ENCODE results near the gene FAM216A.

Gene FAM216A

DNA sequence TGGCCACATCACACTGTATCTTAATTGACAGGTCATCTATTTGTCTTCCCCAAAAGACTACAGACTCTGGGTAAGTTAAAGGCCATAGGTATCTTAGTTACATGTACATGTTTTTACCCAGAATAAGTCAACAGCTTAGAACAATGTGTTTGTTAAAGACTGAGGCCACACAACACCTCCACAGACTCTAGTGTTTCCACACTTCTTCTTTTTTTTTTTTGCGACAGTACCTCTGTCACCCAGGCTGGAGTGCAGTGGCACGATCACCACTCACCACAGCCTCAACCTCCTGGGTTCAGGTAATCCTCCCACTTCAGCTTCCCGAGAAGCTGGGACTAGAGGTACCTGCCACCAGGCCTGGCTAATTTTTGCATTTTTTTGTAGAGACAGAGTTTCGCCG, 1.9 kb upstream of the FAM216A start:
- TF ChIP-seq GATA2 (IDR thresholded peaks at IDR 0.05; ENCODE audit: low read depth, low read length): no peak
- no peak for TF ChIP-seq GATA3 (IDR thresholded peaks at IDR 0.05; ENCODE audit: low read depth, low read length)

DNA sequence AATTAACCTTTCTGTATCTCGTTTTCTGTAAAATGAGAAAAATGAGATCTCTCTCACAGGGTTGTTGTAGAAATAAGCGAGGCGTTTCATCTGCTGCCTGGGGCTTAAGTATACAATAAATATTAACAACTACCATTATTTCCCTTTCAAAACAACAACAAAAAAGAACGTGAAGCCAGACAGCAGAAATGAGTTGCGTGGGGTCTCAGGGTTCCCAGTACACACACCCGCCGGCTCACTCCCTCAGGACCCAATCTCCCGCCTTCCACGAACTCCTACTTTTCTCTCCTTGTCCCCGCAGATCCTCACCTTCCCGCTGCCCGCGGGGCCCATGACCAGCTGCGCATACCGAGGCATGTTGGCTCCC, 815 bp upstream of the FAM216A start:
- TF ChIP-seq GATA3 (IDR thresholded peaks at IDR 0.05; ENCODE audit: low read depth, low read length) (no peak), GATA2 (IDR thresholded peaks at IDR 0.05; ENCODE audit: low read depth, low read length) (no peak)

DNA sequence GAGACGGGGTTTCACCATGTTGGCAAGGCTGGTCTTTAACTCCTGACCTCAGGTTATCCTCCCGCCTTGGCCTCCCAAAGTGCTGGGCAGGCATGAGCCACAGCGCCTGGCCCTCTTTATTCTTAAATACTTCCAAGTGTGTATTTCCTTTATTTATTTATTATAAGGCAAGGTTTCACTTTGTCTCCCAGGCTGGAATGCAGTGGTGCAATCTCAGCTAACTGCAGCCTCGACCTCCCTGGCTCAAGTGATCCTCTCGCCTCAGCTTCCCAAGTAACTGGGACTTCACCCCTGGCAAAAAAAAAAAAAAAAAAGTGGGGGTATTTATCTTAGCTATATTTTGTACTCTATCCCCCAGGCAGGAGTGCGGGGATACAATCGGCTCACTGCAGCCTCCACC, 6.8 kb downstream of the FAM216A start:
- TF ChIP-seq GATA2 (IDR thresholded peaks at IDR 0.05; ENCODE audit: low read depth, low read length) (no peak), GATA3 (IDR thresholded peaks at IDR 0.05; ENCODE audit: low read depth, low read length) (no peak)

DNA sequence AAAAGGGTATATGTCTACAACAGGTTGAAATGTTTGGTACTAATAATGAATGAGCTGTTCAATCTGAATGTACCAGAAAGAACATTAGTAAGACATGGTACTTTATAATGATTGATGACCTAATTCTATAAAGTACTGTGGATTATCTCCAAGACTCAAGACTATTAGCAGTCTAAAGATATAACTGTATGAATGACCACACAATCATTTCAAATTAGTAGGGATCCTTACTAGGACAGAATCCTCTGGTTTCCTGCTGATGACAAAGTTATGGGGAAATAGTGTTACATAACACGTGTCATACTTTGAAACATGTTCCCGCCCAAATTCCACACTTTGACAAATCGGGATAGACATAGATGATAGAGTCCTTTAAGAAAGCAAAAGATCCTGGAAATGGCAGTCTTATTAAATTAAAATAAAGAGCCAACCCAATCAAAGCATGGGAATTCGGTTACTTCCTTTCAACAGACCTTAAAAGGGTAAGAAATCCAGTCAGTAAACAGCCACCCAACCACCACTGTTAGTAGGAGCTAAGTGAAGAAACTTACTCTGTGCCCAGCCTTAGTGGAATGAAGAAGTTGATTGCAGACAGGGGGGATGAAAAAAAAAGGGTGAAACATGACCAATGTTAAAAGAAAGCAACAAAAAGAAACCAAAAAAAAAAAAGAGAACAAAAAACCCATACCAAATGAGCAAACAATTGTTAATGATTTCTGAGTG, 30.5 kb downstream of the FAM216A start:
- TF ChIP-seq GATA3 (IDR thresholded peaks at IDR 0.05; ENCODE audit: low read depth, low read length) (no peak), GATA2 (IDR thresholded peaks at IDR 0.05; ENCODE audit: low read depth, low read length) (no peak)

DNA sequence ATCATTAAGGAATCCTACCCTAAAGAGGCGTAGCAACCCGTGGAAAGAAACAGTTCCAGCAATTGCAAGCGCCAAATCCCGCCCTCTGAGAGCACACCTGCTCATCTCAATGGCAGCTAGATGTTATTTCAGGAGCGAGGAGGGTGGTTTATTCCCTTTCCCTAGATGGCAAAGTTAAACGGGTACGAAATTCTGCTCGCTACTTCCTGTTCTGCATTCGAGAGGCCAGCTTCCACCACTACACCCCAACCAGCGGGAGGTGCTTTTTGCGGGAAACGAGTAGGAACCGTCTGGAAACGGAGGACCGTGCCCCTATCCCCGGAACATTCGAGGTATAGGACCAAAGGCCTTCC, 32.7 kb downstream of the FAM216A start:
- TF ChIP-seq GATA2 (IDR thresholded peaks at IDR 0.05; ENCODE audit: low read depth, low read length) (no peak), GATA3 (IDR thresholded peaks at IDR 0.05; ENCODE audit: low read depth, low read length) (no peak)

DNA sequence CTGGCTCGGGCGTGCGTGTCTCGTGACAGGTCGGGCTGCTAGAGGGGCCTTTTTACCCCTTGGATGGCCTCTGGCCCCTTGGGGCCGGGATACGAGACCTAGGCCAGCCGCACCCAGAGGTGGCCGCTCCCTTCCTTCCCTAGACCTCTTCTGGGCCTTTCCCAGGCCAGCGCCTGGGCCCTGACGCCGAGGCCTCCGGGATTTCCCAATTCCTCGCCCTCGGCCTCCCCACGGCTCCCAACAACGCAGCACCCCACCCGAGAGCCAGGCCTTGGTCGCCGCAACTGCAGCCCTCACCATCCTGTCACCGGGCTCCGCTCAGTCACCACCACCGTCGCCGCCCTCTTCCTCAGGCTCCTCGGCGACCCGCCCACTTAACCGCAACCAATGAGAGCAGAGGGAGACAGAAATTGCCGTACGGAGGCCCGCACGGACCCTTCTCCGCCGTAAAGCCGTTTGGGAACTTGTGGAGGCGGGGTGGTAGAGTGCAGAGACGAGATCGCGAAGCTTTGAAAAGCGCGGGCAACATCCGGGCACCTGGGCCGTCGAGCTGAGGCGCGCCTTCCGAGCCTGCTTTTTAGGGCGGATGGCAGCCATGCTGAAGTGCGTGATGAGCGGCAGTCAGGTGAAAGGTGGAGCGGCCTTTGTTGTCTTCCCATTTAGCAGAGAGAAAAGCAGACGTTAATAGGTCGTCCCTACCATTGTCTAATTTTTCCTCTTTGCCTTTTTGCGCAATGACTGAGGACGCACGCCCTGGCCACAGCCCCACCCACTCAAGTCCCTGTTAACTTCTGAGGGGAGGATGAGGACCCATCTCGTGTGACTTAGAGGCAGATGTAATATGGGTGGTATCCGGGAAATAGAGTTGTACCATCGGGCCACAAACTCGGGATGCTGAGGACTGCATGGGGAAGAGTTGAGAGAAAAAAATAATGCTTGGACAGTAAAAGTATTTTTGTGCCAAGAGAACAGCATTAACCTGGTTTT, 33.4 kb downstream of the FAM216A start, which contains the start of the genes RAD9B and VPS29:
RAD9B (plus strand) TSS at position 580 of the 987 bp plus-strand sequence; CDS start at position 587, 7 bp downstream.
VPS29 (minus strand) TSS at position 360 of the 987 bp plus-strand sequence; CDS start at position 300, 60 bp downstream.
- no peak for TF ChIP-seq GATA3 (IDR thresholded peaks at IDR 0.05; ENCODE audit: low read depth, low read length)
- TF ChIP-seq GATA2 (IDR thresholded peaks at IDR 0.05; ENCODE audit: low read depth, low read length): no peak

DNA sequence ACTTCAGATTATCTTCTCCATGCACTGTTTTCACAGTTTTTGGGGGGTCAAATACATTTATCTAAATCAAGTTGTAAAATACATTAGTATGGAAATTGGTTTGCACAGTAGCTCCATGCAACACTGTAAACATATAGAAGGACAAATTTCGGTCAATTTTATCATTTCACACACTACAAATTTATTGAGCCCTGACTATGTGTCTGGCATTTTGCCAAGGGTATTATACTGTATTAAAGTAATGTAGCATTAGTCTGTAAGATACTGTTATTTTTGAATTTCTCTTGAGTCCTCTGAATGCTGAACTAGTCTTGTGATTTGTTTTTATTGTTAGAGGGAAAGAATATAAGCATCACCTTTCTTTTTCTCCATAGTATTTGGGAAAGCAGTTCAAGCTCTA, 34.8 kb downstream of the FAM216A start:
- TF ChIP-seq GATA3 (IDR thresholded peaks at IDR 0.05; ENCODE audit: low read depth, low read length) (no peak), GATA2 (IDR thresholded peaks at IDR 0.05; ENCODE audit: low read depth, low read length) (no peak)

DNA sequence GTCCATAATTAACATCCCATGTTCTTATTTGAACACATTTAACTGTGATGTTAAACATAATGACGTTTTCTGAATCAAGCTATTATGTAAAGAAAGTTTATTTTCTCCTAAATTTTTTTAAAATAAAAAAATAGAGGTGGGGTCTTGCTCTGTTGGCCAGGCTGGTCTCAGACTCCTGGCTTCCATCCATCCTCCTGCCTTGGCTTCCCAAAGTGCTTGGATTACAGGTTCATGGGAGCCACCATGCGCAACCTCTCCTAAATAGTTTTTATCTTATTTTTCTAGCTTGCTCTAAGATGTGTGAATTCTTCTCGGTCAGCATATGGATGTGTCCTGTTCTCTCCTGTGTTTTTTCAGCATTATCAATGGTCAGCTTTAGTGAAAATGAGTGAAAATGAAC, 36.7 kb downstream of the FAM216A start:
- TF ChIP-seq GATA2 (IDR thresholded peaks at IDR 0.05; ENCODE audit: low read depth, low read length) (no peak), GATA3 (IDR thresholded peaks at IDR 0.05; ENCODE audit: low read depth, low read length) (no peak)

DNA sequence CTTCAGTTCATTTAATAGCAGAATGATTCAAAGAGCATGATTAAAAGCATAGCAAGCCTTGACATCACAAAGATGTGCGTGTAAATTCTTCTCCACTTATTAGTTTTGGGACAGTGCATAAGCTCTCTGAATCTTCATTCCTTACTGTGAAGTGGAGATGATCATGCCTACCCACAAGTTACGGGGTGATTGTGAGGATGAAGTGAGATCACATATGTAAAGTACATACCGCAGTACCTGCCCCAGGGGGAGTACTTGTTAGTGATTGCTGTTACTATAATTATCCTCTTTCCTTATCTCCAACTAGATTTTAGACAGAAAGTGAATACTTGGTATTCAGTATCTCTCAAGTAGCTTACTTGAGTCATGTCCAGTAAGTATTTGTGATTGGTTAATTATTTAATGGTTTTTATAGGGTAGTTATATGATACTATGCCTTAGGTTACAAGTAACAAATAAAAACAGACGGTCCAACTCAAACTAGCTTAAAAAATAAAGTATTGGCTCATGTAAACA, 39.5 kb downstream of the FAM216A start:
- TF ChIP-seq GATA3 (IDR thresholded peaks at IDR 0.05; ENCODE audit: low read depth, low read length): no peak
- TF ChIP-seq GATA2 (IDR thresholded peaks at IDR 0.05; ENCODE audit: low read depth, low read length): no peak

DNA sequence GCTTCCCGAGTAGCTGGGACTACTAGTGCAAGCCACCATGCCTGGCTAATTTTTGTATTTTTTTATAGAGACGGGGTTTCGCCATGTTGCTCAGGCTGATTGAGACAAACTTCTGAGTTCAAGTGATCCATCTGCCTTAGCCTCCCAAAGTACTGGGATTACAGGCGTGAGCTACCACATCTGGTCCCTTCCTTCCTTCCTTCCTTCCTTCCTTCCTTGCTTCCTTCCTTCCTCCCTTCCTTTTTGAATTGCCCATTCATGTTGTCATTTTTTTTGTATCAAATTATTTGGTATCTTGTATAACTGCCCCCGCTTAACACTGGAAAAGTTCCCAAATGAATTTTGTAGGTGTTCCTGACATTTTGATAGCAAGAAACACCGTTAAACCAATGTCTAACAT, 45.2 kb downstream of the FAM216A start:
- TF ChIP-seq GATA3 (IDR thresholded peaks at IDR 0.05; ENCODE audit: low read depth, low read length) (no peak), GATA2 (IDR thresholded peaks at IDR 0.05; ENCODE audit: low read depth, low read length) (no peak)

DNA sequence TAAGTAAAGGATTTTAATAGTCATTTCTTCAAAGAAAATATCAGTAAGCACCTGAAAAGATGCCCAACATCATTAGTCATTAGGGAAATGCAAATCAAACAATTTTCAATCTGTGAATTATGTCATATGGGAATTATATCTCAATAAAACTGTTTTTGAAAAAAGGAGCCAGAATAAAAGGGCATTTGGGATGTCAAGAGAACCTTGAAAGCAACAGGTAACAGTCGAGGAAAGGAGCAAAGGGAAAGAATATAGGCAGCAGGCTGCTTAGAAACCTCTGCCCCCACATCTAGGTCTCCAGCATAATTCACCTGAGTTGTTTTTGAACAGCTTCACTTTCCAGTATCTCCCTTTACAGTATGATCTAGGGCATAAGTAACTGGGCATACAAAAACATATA, 45.7 kb downstream of the FAM216A start:
- TF ChIP-seq GATA3 (IDR thresholded peaks at IDR 0.05; ENCODE audit: low read depth, low read length) (no peak), GATA2 (IDR thresholded peaks at IDR 0.05; ENCODE audit: low read depth, low read length) (no peak)

DNA sequence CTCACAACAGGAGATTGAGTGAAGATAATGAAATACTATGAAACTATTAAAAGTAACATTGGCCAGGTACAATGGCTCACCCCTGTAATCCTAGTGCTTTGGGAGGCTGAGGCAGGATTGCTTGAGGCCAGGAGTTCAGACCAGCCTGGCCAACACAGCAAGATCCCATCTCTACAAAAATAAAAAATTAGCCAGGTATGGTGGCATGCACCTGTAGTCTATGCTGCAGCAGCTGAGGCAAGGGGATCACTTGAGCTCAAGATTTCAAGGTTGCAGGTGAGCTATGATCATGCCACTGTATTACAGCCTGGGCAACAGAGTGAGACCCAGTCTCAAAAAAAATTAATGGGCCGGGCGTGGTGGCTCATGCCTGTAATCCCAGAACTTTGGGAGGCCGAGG, 48.4 kb downstream of the FAM216A start:
- no peak for TF ChIP-seq GATA2 (IDR thresholded peaks at IDR 0.05; ENCODE audit: low read depth, low read length)

DNA sequence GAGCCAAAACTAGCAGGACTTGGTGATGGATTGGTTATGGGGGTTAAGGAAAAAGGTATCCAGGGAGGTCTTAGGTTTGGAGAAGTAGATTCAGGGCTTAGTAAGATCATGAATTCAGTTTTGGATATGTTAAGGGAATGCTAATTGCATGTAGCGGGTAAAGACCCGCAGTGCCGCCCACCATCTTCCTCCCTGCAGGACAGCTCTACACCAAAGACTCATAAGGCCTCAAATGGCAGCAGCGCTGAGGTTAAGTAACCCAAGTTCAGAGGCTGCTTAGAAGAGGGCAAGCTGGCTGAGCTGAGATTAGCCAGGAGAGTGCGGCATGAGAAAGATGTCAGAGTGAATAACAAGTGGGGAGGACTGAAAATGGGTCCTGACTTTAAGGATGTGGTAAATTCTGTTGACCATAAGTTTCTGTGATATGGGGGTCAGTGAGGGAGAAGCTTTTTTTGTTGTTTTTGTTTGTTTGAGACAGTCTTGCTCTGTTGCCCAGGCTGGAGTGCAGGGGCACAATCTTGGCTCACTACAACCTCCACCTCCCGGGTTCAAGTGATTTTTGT, 59.7 kb downstream of the FAM216A start:
- TF ChIP-seq GATA3 (IDR thresholded peaks at IDR 0.05; ENCODE audit: low read depth, low read length) (no peak), GATA2 (IDR thresholded peaks at IDR 0.05; ENCODE audit: low read depth, low read length) (no peak)

DNA sequence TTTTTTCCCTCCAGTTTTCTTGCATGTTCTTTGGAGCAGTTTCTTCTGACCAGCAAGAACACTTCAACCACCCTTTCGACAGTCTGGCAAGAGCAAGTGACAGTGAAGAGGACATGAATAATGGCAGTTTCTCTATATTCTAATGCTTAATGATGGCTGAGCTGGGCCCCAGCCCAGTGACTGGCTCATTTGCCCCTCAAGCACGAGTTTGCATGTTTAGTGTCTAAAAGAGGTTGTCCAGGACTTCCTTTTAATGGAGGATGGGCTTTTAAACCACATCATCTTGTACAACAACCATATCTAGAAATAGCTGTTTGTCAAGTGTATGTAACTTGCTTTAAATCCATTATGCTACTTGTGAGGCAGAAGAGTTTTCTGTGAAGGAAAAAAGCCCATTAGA, 61.9 kb downstream of the FAM216A start:
- TF ChIP-seq GATA2 (IDR thresholded peaks at IDR 0.05; ENCODE audit: low read depth, low read length) (no peak), GATA3 (IDR thresholded peaks at IDR 0.05; ENCODE audit: low read depth, low read length) (no peak)
